Nucleus accumbens (tissue), 56 donors: ENCODE data around the gene SIX3.

Experiments used
- DNase-seq, 56 donors: peaks; one replicate each; lab custom pipeline; 2025; lab: John Stamatoyannopoulos, UW

The SIX3 gene

DNA sequence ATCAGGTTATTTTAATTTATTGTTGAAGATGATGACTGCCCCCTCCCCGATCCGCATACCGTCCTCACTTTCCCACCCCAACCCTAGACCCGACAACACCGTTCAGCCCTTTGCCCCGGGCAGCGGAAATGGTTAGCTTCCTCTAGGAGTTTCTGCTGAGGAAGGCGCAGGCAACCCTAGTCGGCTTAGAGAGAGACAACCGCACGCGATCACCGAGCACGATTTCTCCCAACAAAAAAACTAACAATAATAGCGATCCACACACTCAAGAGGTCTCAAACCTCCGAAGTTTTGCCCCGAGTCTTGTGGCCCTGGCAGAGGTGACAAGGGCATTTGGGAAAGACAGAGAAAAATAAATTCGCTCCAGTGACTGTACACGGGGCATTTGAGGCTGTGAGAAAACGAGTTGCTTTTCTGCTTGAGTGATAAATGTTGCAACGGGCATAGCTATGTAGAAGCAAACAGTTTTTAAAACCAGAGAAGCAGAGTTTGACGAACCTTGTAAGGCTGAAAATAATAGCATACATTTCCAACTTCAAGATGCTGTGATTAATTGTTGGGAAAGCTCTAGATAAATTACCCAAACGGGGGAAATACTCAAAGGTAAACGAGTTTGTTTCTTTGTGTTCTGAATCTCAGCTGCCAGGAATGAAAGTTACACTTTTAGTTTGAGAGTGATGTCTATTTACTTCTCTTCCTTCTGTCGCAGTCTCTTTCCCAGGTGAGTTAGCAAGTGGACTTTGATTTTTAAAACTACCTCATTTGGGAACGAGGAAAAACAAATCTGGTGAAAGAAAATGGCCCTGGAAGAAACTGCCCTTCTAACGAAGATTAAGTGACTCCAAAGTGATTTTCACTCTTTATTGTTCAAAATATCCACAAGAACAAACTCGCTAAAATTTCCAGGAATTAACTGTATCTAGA lies 11.0 kb upstream of the SIX3 start:
- DNase-seq: no peak

GRCh38 chr2:44931198-44931780 lies 10.2 kb upstream of the SIX3 start:
- peak in 4 of 56 donors; percentile 23 to 46 (median 30) for DNase-seq

GRCh38 chr2:44932079-44932478 lies 9.4 kb upstream of the SIX3 start:
- no peak for DNase-seq

DNA sequence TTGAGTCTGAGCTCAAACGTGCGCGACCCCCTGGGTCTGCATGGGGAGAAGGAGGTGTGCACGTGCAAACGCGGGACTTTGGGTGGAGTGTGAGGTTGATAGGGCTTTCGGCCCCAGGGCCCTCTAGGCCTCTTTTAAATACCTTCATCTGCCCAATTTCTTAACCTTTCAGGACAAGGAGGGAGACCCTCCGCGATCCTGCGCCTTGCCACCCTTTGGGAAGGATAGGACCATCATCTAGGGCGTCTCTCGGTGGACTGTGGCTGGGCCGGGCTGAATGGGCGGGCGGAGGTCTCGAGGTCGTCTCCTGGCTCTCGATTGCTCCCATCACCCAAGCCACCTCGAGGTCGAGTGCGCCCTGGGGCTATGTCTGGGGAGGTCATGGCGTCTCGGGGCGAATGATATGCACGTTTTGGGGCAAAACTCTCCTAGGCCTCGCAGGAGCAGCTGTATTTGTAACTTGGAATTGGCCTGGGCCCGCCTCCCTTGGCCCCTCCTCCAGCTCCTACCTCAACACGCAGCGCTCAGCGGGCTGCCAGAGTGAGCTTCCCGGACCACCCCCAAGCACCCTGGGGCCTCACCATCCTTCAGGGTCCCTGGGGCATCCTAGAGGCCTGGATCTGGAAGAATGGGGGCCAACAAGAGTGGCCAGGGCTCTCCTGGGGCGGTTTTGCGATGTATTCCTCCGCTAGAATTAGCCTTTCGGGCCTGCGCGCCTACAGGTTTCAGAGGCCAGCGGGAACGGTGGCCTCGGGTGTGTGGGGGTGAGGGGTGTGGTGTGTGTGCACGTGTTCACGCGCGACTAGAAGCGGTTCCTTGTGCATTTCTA lies 8.7 kb upstream of the SIX3 start:
- DNase-seq: no peak

DNA sequence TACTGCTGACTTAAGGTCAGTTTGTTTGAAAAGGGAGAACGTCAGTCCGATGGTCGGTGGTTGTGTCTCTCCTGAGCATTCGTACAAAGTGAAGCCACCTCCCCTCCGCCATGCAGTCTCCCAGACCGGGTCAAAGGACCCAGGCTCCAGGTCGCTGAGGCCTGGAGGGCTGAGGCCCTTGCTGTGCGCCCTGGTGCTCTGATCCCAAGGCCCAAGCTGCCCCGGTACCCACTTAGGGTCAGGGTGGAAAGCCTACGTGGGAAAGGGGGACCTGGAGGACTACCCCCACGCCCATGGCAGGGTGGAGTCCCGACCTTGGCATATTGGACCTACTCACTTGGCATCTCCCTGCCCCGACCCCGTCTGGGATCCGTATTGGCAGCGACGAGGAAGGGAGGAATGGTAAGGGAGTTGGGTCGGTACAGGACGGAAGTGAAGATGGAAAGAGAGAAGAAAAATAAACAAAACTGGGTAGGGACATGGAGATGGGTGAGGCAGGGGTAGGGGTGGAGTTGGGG lies 8.0 kb upstream of the SIX3 start:
- DNase-seq: no peak

GRCh38 chr2:44934038-44934982 lies 7.2 kb upstream of the SIX3 start:
- DNase-seq: peak in 5 of 56 donors; percentile 21 to 55 (median 45)

- DNase-seq: peak in 1 of 56 donors; percentile 37
These were observed 6.3 kb upstream of the SIX3 start for GRCh38 chr2:44934983-44935728.

DNA sequence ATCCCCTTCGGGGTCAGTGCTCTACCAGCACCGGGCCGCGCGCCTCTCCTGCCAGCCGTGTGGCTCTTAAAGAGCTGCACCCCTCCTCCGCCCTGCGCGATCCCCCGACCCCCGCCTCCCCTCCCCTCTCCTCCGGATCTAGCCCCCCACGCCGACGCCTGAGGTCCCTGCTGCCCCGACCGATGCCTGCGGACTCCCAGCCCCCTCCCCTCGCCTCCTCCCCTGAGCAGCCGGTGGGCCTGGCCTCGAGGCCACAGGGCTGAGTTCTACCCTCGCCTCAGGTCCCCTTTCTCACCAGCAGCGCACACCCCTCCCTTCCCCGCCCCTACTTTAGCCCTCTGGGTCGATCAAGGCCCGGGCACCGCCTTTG lies 5.8 kb upstream of the SIX3 start:
- DNase-seq: no peak

DNA sequence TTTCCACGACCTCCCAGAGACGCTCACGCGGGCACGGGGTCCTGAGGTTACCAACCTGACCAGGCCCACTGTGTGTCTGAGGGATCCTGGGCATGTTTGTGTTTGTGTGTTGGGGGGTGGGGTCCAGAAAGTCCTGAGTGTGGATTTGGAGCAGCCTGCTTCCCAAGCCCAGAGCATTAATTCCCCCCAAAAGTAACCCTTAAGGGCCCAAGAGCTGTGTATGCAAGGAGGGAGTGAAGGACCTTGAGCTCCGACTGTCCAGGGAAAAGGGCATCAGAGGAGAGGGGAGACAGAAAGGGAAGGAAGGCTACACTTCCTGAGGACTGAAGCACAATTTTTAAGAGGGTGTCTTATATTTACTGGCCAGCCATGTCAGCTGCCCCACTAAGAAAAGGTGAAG lies 5.2 kb upstream of the SIX3 start:
- no peak for DNase-seq

DNA sequence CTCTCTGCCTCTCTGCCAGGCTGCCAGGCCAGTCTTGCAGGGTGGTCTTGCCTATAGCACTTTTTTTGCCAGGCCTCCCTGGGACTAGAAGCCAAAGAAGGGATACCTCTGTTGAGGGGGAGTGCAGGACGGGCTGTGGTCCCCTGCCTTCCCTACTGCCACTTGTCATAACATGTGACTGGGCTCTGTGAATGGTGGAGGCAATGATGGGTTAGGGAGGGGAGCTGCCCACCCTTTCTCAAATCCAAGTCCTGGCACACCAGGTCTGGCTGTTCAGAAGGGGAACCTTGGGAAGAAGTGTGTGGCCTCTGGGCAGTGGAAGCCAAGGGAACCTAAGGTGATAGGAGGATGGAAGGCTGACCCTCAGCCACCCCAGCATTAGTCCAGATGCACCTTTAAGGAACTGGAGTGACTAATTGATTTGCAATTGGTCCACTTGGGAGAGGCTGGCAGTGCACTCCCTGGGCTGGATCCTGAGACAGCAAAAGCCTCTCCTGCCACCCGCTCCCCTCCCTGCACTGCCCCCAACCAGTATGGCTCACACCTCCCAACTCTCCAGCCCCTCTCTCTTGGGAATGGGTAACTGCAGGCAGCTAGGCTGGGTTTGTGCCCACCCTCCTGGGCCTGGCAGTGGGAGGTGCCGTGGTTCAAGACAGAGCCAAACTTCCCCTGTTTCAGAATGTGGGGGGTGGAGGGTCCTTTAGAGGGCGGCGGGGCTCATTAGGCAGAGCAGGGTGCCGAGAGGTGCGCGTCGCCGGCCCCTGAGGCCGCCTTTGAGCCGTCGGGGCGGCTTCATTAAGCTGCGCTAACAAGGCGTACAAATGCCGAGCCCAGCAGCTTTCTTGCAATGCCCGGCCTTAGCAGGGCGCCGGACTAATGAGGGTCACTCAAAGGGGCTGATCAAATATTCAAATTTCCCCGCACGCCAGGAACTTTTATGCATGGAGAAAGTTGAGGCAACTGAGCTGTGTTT lies 4.5 kb upstream of the SIX3 start:
- peak in 3 of 56 donors; percentile 67 to 82 (median 79) for DNase-seq

DNA sequence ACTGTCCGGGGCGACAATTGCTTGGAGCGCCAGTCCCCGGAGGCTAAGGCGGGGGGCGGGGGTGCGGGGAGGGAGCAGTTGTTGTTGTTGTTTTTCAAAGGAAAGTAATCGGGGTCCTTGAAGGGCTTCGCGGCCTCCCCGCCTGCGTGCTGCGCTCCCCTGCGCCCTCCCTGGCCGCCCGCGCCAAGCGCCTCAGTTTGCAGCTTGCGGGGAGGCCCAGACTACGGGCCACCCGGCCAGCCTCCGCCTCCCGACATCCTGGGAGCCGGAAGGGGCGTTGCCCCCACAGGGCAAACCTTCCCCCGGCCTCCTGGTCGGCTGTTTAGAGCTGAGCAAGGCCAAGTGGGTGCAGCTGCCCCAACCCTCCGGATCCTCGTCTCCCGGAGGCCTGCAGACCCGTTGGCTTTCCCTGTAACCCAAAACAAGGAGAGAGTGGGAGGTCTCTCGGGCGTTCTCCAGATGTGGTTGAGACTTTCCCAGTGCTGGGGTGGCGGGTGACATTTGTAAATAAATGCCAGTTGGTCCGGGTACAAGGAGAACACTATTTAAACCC lies 3.7 kb upstream of the SIX3 start:
- peak in 15 of 56 donors; percentile 16 to 82 (median 45) for DNase-seq

DNA sequence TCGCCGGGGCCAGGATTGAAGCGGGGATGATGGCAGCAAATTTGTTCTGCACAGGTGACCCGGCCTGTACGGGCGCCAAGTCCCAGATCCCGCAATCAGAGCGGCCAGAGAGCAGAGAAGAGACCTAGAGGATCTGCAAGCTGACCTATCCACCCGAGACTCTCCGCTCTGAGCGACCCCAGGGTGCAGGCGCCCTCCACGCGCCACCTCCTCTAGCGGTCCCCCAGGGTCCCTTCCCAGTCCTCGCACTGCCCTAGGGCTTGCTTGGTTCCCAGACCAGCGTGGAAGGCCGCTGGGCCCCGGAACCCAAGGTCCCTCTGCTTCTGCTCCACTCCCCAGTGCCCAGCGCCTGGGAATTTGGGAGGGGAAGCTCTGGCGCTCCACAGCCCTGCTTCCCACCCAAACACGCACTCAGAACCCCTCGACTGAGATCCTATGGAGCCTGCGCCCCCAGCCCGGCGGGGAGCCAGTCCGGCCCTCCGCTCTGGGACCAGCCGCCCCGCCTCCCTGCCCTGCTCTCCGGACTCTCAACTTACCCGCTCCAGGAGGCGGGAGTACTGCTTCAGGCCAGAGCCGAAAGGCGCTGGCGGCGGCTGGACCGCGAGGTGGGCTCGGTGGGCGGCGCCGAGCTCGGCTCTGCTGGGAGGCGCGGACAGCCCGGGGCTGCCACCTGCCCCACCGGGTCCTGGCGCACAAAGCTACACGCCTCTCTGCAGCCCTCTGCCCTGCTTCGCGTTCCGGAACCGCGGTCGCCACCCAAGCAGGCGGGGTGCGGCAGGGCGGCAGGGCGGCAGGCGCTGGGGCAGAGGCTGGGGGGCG lies 3.0 kb upstream of the SIX3 start:
- DNase-seq: peak in 3 of 56 donors; percentile 37 to 47 (median 46)

DNA sequence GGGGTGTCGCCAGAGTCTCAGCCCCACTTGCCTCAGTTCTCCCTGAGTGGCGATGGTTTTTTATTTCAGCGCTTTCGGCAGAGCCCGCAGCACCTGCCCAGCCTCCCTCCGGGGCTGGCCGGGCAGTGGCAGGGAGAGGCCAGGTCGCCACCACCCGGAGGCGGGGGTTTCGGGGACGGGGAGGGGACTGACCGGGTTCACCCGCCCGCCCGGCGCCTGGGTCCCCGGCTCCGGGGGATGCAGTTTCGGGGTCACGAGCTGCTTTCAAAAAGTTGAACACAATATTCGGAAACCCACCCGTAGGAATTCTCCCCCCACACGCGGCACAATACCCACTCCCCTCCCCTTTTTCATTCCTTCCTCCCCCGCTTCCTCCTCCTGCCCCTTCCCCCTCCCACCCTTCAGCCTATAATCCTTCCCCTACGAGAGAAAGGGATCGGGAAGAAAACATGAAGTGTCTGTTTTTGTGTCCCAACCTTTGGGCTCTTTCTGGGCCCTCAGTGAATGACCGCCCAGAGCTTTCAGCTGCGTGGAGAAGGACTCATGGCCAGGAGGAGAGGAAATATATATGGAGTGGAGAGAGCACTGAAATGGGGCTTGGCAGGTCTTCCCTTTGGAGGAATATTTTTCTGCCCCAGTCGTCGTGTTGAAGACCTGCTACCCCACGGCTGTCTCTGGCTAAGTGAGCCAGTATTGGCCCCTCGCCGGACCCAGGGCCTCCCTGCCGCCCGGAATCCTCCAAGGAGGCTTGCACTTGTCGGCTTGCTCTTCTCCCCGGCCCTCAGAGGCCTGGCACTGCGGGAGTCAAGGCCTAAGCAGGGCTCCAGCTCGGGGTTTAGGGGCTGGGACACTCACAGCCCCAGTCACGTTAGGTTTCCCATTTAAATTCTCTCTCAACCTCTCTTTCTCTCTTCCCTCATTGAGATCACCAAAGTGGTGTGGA lies 2.1 kb upstream of the SIX3 start:
- DNase-seq: peak in 4 of 56 donors; percentile 25 to 49 (median 42)

DNA sequence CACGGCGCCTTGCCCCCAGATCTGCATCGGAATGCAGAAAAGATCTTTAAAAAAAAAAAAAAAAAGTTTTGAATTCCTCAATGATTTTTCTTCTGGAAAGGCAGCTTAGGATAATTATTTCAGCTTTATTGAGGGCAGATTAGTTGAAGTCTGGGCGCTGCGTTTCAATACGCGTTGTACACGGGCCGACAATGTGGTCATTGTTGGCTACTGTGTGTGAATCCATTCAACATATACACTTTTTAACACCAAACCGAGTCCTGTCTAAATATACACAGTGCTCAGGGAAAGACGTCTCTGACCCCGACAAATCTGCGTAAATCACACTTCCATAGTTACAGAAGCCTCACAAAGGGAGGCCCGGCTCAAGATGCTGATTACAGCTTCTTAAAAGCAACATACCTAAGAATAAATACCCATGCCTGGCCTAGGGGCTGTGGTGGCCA lies 1.4 kb upstream of the SIX3 start:
- DNase-seq: no peak

- peak in 1 of 56 donors; percentile 33 for DNase-seq
These were observed 604 bp upstream of the SIX3 start for GRCh38 chr2:44940732-44941464.
